Transverse colon (tissue), 4 donors: ENCODE results near the gene KIAA1549.

Experiments
- CTCF ChIP-seq, 5 experiments: fragments of 200-600 bp in 3 of 5; fragments of 450-650 bp in 2 of 5; sonication (generic) in 3 of 5; IDR thresholded peaks; 1 replicate in 2 of 5; 2 replicates in 3 of 5; pipeline ENCODE4 v1.5.1; 2016 to 2017; ENCODE audit warnings: antibody characterized with exemption in 5 of 5, inconsistent platforms in 3 of 5, mild to moderate bottlenecking in 2 of 5, moderate library complexity in 1 of 5
- EP300 ChIP-seq: sonication (generic); formaldehyde crosslinking; IDR thresholded peaks from one replicate; pipeline ENCODE4 v1.6.1; 2017; ENCODE audit warnings: antibody characterized with exemption, low read depth
- POLR2A ChIP-seq: fragments of 450-650 bp; IDR thresholded peaks from one replicate; pipeline ENCODE4 v1.6.1; 2016; ENCODE audit warnings: antibody characterized with exemption, mild to moderate bottlenecking, moderate library complexity
- POLR2AphosphoS5 ChIP-seq, 3 donors: sonication (generic); formaldehyde crosslinking; IDR thresholded peaks; one replicate each; pipeline ENCODE4 v1.6.1; 2016; ENCODE audit warnings: antibody characterized with exemption in 3 of 3

GRCh38 chr7:138929969-138930368, 51.2 kb downstream of the KIAA1549 start:
- TF ChIP-seq CTCF (IDR thresholded peaks at IDR 0.05) (no peak), POLR2AphosphoS5 (IDR thresholded peaks at IDR 0.05) (no peak), POLR2A (no peak), EP300 (no peak)
